Measurements from ENCODE around the gene CITED4. TPM values are rescaled to one million over a fixed set of nuclear protein-coding genes. Genes with fewer than 3 reads are reported as not detected.
"Not testable (repeated sequence)": the region's sequence is repeated elsewhere in the genome, so short reads cannot be mapped to it uniquely, and the experiment has no call there.

CITED4 gene
- total RNA-seq, 1 experiment from 2014 or later = 7.8 TPM

DNA sequence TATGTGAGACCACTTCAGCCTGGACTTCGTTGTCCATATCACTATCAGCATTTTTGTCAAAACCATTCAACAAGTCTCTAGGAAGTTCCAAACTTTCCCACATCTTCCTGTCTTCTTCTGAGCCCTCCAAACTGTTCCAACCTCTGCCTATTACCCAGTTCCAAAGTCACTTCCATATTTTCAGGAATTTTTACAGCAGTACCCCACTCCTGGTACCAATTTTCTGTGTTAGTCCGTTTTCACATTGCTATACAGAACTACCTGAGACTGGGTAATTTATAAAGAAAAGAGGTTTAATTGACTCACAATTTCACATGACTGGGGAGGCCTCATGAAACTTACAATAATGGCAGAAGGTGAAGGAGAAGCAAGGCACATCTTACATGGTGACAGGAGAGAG is 32.7 kb upstream of the CITED4 start:
- H3K27ac ChIP-seq (ENCODE audit: low read depth, low read length); H2AFZ ChIP-seq (ENCODE audit: low read depth, low read length, poor library complexity, severe bottlenecking); H3K9me2 ChIP-seq (ENCODE audit: insufficient read depth); H3K79me2 ChIP-seq (ENCODE audit: insufficient read depth, low read length); H3K4me2 ChIP-seq (ENCODE audit: low read length); POLR2A ChIA-PET; BruUV-seq (replicated peaks); H3K27me3 ChIP-seq (ENCODE audit: insufficient read depth, low read length); CTCF ChIA-PET; H3K36me3 ChIP-seq (ENCODE audit: control insufficient read depth in 1 of 2, insufficient read depth in 2 of 2, low read length in 2 of 2); intact Hi-C loops (cut with micrococcal nuclease); RAD21 ChIA-PET (ENCODE audit: low non-redundant PET in 1 of 2, low total read pairs in 2 of 2, uncharacterized antibody in 2 of 2, unreplicated experiment in 2 of 2); ATAC-seq; H3K4me3 ChIP-seq (replicated peaks in 1 of 2; ENCODE audit: low read depth in 1 of 2, low read length in 2 of 2); H4K20me1 ChIP-seq (ENCODE audit: insufficient read depth); DNase-seq (ENCODE audit: low read depth, low spot score); H3K9ac ChIP-seq (ENCODE audit: low read length): not testable (repeated sequence)
- peaks cover 24 to 42% of the 10 kb centered on the region in 2 experiments for H3K4me1 ChIP-seq (ENCODE audit: control insufficient read depth in 1 of 2, insufficient read depth in 2 of 2, low read length in 2 of 2)
- H3K9me3 ChIP-seq (ENCODE audit: control insufficient read depth in 1 of 2, insufficient read depth in 1 of 2, low read depth in 1 of 2, low read length in 2 of 2) = peaks cover 11 to 20% of the 10 kb centered on the region in 2 experiments; a peak in 2 of 4 replicates

DNA sequence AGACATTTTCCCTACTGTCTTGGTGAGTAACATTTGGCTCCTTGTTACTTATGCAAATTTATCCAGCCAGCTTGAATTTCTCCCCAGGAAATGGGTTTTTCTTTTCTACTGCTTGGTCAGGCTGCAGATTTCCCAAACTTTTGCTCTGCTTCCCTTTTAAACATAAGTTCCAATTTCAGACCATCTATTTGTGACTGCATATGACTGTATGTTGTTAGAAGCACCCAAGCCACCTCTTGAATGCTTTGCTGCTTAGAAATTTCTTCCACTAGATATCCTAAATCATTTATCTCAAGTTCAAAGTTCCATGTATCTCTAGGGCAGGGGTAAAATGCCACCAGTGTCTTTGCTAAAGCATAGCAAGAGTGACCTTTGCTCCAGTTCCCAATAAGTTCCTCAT is 32.3 kb upstream of the CITED4 start:
- Histone ChIP-seq H3K79me2 (ENCODE audit: insufficient read depth, low read length) (no peaks in the 10 kb centered on the region), H4K20me1 (ENCODE audit: insufficient read depth) (no peaks in the 10 kb centered on the region), H3K9me3 (ENCODE audit: control insufficient read depth in 1 of 2, insufficient read depth in 1 of 2, low read depth in 1 of 2, low read length in 2 of 2) (peaks cover 11 to 20% of the 10 kb centered on the region in 2 experiments; a peak in 2 of 4 replicates), H3K27me3 (ENCODE audit: insufficient read depth, low read length) (no peaks in the 10 kb centered on the region), H3K4me1 (ENCODE audit: control insufficient read depth in 1 of 2, insufficient read depth in 2 of 2, low read length in 2 of 2) (peaks cover 24 to 42% of the 10 kb centered on the region in 2 experiments), H2AFZ (ENCODE audit: low read depth, low read length, poor library complexity, severe bottlenecking) (no peak overlapping the region), H3K36me3 (ENCODE audit: control insufficient read depth in 1 of 2, insufficient read depth in 2 of 2, low read length in 2 of 2) (peaks cover 0 to 2% of the 10 kb centered on the region in 2 experiments; a peak in 1 of 4 replicates), H3K9ac (ENCODE audit: low read length) (no peak overlapping the region), H3K9me2 (ENCODE audit: insufficient read depth) (no peaks in the 10 kb centered on the region), H3K4me3 (replicated peaks in 1 of 2; ENCODE audit: low read depth in 1 of 2, low read length in 2 of 2) (no peak overlapping the region), H3K4me2 (ENCODE audit: low read length) (no peak overlapping the region), H3K27ac (ENCODE audit: low read depth, low read length) (no peak overlapping the region)
- DNase-seq (ENCODE audit: low read depth, low spot score) (no peak), ATAC-seq (no peak)
- ChIA-PET POLR2A (no interaction called here), CTCF (no interaction called here), RAD21 (ENCODE audit: low non-redundant PET in 1 of 2, low total read pairs in 2 of 2, uncharacterized antibody in 2 of 2, unreplicated experiment in 2 of 2) (no interaction called here)
- no TSS peak for BruUV-seq (replicated peaks)
- TF ChIP-seq RAD21 (IDR thresholded peaks at IDR 0.05; ENCODE audit: low read depth) (no peak), YY1 (IDR thresholded peaks at IDR 0.05; ENCODE audit: extremely low read depth, insufficient replicate concordance, low read depth, low read length) (no peak), TCF7L2 (IDR thresholded peaks at IDR 0.05; ENCODE audit: borderline replicate concordance, extremely low read depth, insufficient read depth, insufficient read length) (no peak), ZFX (IDR thresholded peaks at IDR 0.05) (no peak), SRF (IDR thresholded peaks at IDR 0.05; ENCODE audit: low read depth) (no peak), CBX3 (IDR thresholded peaks at IDR 0.05; ENCODE audit: low read depth) (no peak), ZNF274 (IDR thresholded peaks at IDR 0.05; ENCODE audit: low read depth, low read length) (no peak), JUND (IDR thresholded peaks at IDR 0.05) (no peak), CEBPB (IDR thresholded peaks at IDR 0.05; ENCODE audit: low read depth) (no peak), SIN3A (IDR thresholded peaks at IDR 0.05; ENCODE audit: low read depth) (no peak), POLR2A (IDR thresholded peaks at IDR 0.05; ENCODE audit: borderline replicate concordance, extremely low read depth, insufficient read depth, insufficient read length) (no peak), POLR2AphosphoS5 (IDR thresholded peaks at IDR 0.05; ENCODE audit: low read depth, low read length) (no peak), EZH2phosphoT487 (IDR thresholded peaks at IDR 0.05; ENCODE audit: borderline replicate concordance) (no peak)
- TF ChIP-seq, protein P1, sequence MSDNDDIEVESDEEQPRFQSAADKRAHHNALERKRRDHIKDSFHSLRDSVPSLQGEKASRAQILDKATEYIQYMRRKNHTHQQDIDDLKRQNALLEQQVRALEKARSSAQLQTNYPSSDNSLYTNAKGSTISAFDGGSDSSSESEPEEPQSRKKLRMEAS (IDR thresholded peaks at IDR 0.05) = no peak
- TF ChIP-seq, protein P2, sequence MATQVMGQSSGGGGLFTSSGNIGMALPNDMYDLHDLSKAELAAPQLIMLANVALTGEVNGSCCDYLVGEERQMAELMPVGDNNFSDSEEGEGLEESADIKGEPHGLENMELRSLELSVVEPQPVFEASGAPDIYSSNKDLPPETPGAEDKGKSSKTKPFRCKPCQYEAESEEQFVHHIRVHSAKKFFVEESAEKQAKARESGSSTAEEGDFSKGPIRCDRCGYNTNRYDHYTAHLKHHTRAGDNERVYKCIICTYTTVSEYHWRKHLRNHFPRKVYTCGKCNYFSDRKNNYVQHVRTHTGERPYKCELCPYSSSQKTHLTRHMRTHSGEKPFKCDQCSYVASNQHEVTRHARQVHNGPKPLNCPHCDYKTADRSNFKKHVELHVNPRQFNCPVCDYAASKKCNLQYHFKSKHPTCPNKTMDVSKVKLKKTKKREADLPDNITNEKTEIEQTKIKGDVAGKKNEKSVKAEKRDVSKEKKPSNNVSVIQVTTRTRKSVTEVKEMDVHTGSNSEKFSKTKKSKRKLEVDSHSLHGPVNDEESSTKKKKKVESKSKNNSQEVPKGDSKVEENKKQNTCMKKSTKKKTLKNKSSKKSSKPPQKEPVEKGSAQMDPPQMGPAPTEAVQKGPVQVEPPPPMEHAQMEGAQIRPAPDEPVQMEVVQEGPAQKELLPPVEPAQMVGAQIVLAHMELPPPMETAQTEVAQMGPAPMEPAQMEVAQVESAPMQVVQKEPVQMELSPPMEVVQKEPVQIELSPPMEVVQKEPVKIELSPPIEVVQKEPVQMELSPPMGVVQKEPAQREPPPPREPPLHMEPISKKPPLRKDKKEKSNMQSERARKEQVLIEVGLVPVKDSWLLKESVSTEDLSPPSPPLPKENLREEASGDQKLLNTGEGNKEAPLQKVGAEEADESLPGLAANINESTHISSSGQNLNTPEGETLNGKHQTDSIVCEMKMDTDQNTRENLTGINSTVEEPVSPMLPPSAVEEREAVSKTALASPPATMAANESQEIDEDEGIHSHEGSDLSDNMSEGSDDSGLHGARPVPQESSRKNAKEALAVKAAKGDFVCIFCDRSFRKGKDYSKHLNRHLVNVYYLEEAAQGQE (IDR thresholded peaks at IDR 0.05; ENCODE audit: low read depth) = no peak
- TF ChIP-seq, protein P3, sequence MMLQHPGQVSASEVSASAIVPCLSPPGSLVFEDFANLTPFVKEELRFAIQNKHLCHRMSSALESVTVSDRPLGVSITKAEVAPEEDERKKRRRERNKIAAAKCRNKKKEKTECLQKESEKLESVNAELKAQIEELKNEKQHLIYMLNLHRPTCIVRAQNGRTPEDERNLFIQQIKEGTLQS (IDR thresholded peaks at IDR 0.05) = no peak
- intact Hi-C loops (cut with micrococcal nuclease) = no loop called here

Data from HCT116 (cell line).